Natural killer cell treated with Interleukin-12 subunit alpha and Interleukin-12 subunit beta and Interleukin-15 and Interleukin-18, amount 100 ng/mL, for 72 hours (primary cell): ENCODE results near the gene KIF1B. TPM values are rescaled to one million over a fixed set of nuclear protein-coding genes. Genes with fewer than 3 reads are reported as not detected.
"Not testable (repeated sequence)": the region's sequence is repeated elsewhere in the genome, so short reads cannot be mapped to it uniquely, and the experiment has no call there.

Experiments
- ATAC-seq, 2 donors: fragments of 150-1000 bp; cut with Tn5 transposase in 1 of 2; sonication (Bioruptor Pico), chemical (Tn5 transposase) in 1 of 2; 2 replicates each; pipeline ENCODE4 v1.10.0; 2021
- DNase-seq: peaks from one replicate; pipeline ENCODE4 v3.0.0; 2022; ENCODE audit warnings: low spot score
- H3K27ac Mint-ChIP-seq, 2 donors: 1 replicate in 1 of 2; 2 replicates in 1 of 2; pipeline ENCODE4 v1.8.0; 2022; ENCODE audit warnings: mixed read lengths in 2 of 2, mild to moderate bottlenecking in 1 of 2, moderate library complexity in 1 of 2
- H3K27me3 Mint-ChIP-seq, 2 donors: 1 replicate in 1 of 2; 2 replicates in 1 of 2; pipeline ENCODE4 v1.8.0; 2022; ENCODE audit warnings: mixed read lengths in 2 of 2
- H3K36me3 Mint-ChIP-seq: one replicate; pipeline ENCODE4 v1.8.0; 2022; ENCODE audit warnings: mixed read lengths
- H3K4me1 Mint-ChIP-seq, 2 donors: 1 replicate in 1 of 2; 2 replicates in 1 of 2; pipeline ENCODE4 v1.8.0; 2022; ENCODE audit warnings: low read depth in 2 of 2, mixed read lengths in 2 of 2, mild to moderate bottlenecking in 1 of 2
- H3K4me3 Mint-ChIP-seq: one replicate; pipeline ENCODE4 v1.8.0; 2022; ENCODE audit warnings: mixed read lengths
- H3K9me3 Mint-ChIP-seq: 2 replicates; pipeline ENCODE4 v1.8.0; 2022; ENCODE audit warnings: mixed read lengths
- total RNA-seq, 2 donors: library from RNA; stranded (reverse); gene quantifications; one replicate each; pipeline ENCODE4 v1.2.3, GENCODE V29; 2022

Gene KIF1B
- total RNA-seq, 2 donors from 2014 or later: 9.9 to 32.2 TPM

- ATAC-seq: no peak
- Mint-ChIP-seq H3K4me1 (peaks cover 21 to 36% of the 10 kb centered on the region in 2 donors), H3K27me3 (no peaks in the 10 kb centered on the region), H3K4me3 (peak overlapping the region; percentile 90), H3K9me3 (no peaks in the 10 kb centered on the region), H3K27ac (peak overlapping the region; percentile 17 to 86), H3K36me3 (no peaks in the 10 kb centered on the region)
- DNase-seq: no peak
Observed at GRCh38 chr1:10209590-10209904, 823 bp upstream of the KIF1B start.

- Mint-ChIP-seq H3K4me3 (peak overlapping the region; percentile 85), H3K36me3 (no peaks in the 10 kb centered on the region), H3K4me1 (peaks cover 28 to 45% of the 10 kb centered on the region in 2 donors), H3K27me3 (no peaks in the 10 kb centered on the region), H3K27ac (peak overlapping the region; percentile 8 to 11), H3K9me3 (no peaks in the 10 kb centered on the region)
- ATAC-seq (peak; percentile 0 to 2), DNase-seq (peak; percentile 64)
Observed at GRCh38 chr1:10210841-10211804, 753 bp downstream of the KIF1B start.

GRCh38 chr1:10211805-10212410 lies 1.5 kb downstream of the KIF1B start:
- DNase-seq (no peak), ATAC-seq (no peak)
- Mint-ChIP-seq H3K4me1 (peaks cover 34 to 53% of the 10 kb centered on the region in 2 donors), H3K9me3 (no peaks in the 10 kb centered on the region), H3K27ac (peak overlapping the region; percentile 8 to 11), H3K4me3 (peak overlapping the region; percentile 85), H3K36me3 (no peaks in the 10 kb centered on the region), H3K27me3 (no peaks in the 10 kb centered on the region)

GRCh38 chr1:10212476-10212875 lies 2.1 kb downstream of the KIF1B start:
- Mint-ChIP-seq H3K9me3 (no peaks in the 10 kb centered on the region), H3K27ac (peak overlapping the region; percentile 8 to 11), H3K4me1 (peaks cover 35 to 56% of the 10 kb centered on the region in 2 donors)

GRCh38 chr1:10213186-10213705 lies 2.9 kb downstream of the KIF1B start:
- Mint-ChIP-seq H3K27ac (no peak overlapping the region), H3K9me3 (no peaks in the 10 kb centered on the region), H3K27me3 (no peaks in the 10 kb centered on the region), H3K4me3 (no peak overlapping the region), H3K36me3 (no peaks in the 10 kb centered on the region), H3K4me1 (peaks cover 43 to 64% of the 10 kb centered on the region in 2 donors)
- DNase-seq: no peak
- no peak for ATAC-seq

More at GRCh38 chr1:10212476-10212875, 2.1 kb downstream of the KIF1B start:
- Mint-ChIP-seq H3K4me3 (peak overlapping the region; percentile 85), H3K36me3 (no peaks in the 10 kb centered on the region), H3K27me3 (no peaks in the 10 kb centered on the region)
- DNase-seq (no peak), ATAC-seq (no peak)

- Mint-ChIP-seq H3K9me3 (no peaks in the 10 kb centered on the region), H3K27me3 (no peaks in the 10 kb centered on the region), H3K27ac (peak overlapping the region; percentile 12 to 38), H3K4me1 (peaks cover 37 to 50% of the 10 kb centered on the region in 2 donors), H3K36me3 (no peaks in the 10 kb centered on the region), H3K4me3 (peak overlapping the region; percentile 71)
- peak; percentile 49 to 52 for ATAC-seq
- no peak for DNase-seq
Observed at GRCh38 chr1:10216090-10216749, 5.8 kb downstream of the KIF1B start.

- peak in 1 of 2 donors; percentile 79 for ATAC-seq
- no peaks in the 10 kb centered on the region for H3K36me3 Mint-ChIP-seq
- peak overlapping the region; percentile 72 for H3K4me3 Mint-ChIP-seq
- H3K27me3 Mint-ChIP-seq: no peaks in the 10 kb centered on the region
- no peak for DNase-seq
- peak overlapping the region; percentile 15 to 33 for H3K27ac Mint-ChIP-seq
- peaks cover 26 to 36% of the 10 kb centered on the region in 2 donors for H3K4me1 Mint-ChIP-seq
- no peaks in the 10 kb centered on the region for H3K9me3 Mint-ChIP-seq
Observed at GRCh38 chr1:10217748-10218441, 7.5 kb downstream of the KIF1B start.

GRCh38 chr1:10220200-10220599 lies 9.8 kb downstream of the KIF1B start:
- ATAC-seq (no peak), DNase-seq (no peak)
- no peaks in the 10 kb centered on the region for H3K27me3 Mint-ChIP-seq
- H3K9me3 Mint-ChIP-seq: no peaks in the 10 kb centered on the region
- no peak overlapping the region for H3K4me3 Mint-ChIP-seq
- H3K27ac Mint-ChIP-seq: no peak overlapping the region
- H3K36me3 Mint-ChIP-seq: no peaks in the 10 kb centered on the region
- H3K4me1 Mint-ChIP-seq: peaks cover 22 to 31% of the 10 kb centered on the region in 2 donors

GRCh38 chr1:10220657-10221056 lies 10.3 kb downstream of the KIF1B start:
- ATAC-seq, H3K36me3 Mint-ChIP-seq, DNase-seq, H3K4me3 Mint-ChIP-seq, H3K27me3 Mint-ChIP-seq, H3K9me3 Mint-ChIP-seq, H3K27ac Mint-ChIP-seq: not testable (repeated sequence)
- peaks cover 19 to 30% of the 10 kb centered on the region in 2 donors for H3K4me1 Mint-ChIP-seq

- H3K27me3 Mint-ChIP-seq: no peaks in the 10 kb centered on the region
- DNase-seq (no peak), ATAC-seq (no peak)
- H3K27ac Mint-ChIP-seq: no peak overlapping the region
- H3K9me3 Mint-ChIP-seq: no peaks in the 10 kb centered on the region
- no peak overlapping the region for H3K4me3 Mint-ChIP-seq
- H3K4me1 Mint-ChIP-seq: peaks cover 4% of the 10 kb centered on the region in 2 donors
- no peaks in the 10 kb centered on the region for H3K36me3 Mint-ChIP-seq
Observed at GRCh38 chr1:10225573-10225972, 15.2 kb downstream of the KIF1B start.

GRCh38 chr1:10228528-10228927 lies 18.2 kb downstream of the KIF1B start:
- ATAC-seq: no peak
- Mint-ChIP-seq H3K4me1 (peaks cover 4% of the 10 kb centered on the region in 2 donors), H3K27me3 (no peaks in the 10 kb centered on the region), H3K9me3 (no peaks in the 10 kb centered on the region), H3K4me3 (no peak overlapping the region), H3K36me3 (no peaks in the 10 kb centered on the region), H3K27ac (no peak overlapping the region)
- no peak for DNase-seq

GRCh38 chr1:10229903-10230302 lies 19.5 kb downstream of the KIF1B start:
- DNase-seq: no peak
- no peak overlapping the region for H3K4me3 Mint-ChIP-seq
- H3K27ac Mint-ChIP-seq: no peak overlapping the region
- H3K27me3 Mint-ChIP-seq: no peaks in the 10 kb centered on the region
- H3K4me1 Mint-ChIP-seq: peaks cover 4% of the 10 kb centered on the region in 2 donors
- no peak for ATAC-seq
- H3K9me3 Mint-ChIP-seq: no peaks in the 10 kb centered on the region
- no peaks in the 10 kb centered on the region for H3K36me3 Mint-ChIP-seq

GRCh38 chr1:10232163-10232562 lies 21.8 kb downstream of the KIF1B start:
- Mint-ChIP-seq H3K9me3 (no peaks in the 10 kb centered on the region), H3K4me3 (no peak overlapping the region), H3K27me3 (no peaks in the 10 kb centered on the region), H3K27ac (no peak overlapping the region), H3K36me3 (no peaks in the 10 kb centered on the region), H3K4me1 (peaks cover 4 to 6% of the 10 kb centered on the region in 2 donors)
- DNase-seq (no peak), ATAC-seq (no peak)
